AG09309 (cell line): ENCODE measurements around the gene PIGZ.

Experiments
- DNase-seq: peaks from one replicate; pipeline ENCODE4 v3.0.0-alpha.2; 2010; ENCODE audit warnings: low read depth
- H3K4me3 ChIP-seq: 2 replicates; pipeline ENCODE4 v1.5.1; 2011; ENCODE audit warnings: mild to moderate bottlenecking, low read depth, low read length, moderate library complexity; ENCODE audit not compliant: control insufficient read depth
- CTCF ChIP-seq: IDR thresholded peaks from 2 replicates; pipeline ENCODE4 v1.5.1; 2011; ENCODE audit warnings: mild to moderate bottlenecking, low read depth, low read length, inconsistent platforms; ENCODE audit not compliant: insufficient read depth, control insufficient read depth; ENCODE audit errors: missing control alignments

PIGZ gene

GRCh38 chr3:196969660-196970546 lies 1.3 kb upstream of the PIGZ start:
- TF ChIP-seq CTCF = peak; percentile 46
- peak overlapping the region; percentile 79 for H3K4me3 ChIP-seq
- no peak for DNase-seq

- TF ChIP-seq CTCF = no peak
- peak overlapping the region; percentile 79 for H3K4me3 ChIP-seq
- no peak for DNase-seq
Measured at GRCh38 chr3:196969134-196969659, 564 bp upstream of the PIGZ start.

GRCh38 chr3:196967412-196968232 lies 1.0 kb downstream of the PIGZ start:
- no peak for DNase-seq
- TF ChIP-seq CTCF = no peak
- peak overlapping the region; percentile 79 for H3K4me3 ChIP-seq

- DNase-seq = no peak
- TF ChIP-seq CTCF = no peak
- H3K4me3 ChIP-seq = no peak overlapping the region
Measured at GRCh38 chr3:196966526-196967401, 1.9 kb downstream of the PIGZ start.

GRCh38 chr3:196965804-196966173 lies 2.8 kb downstream of the PIGZ start:
- no peak overlapping the region for H3K4me3 ChIP-seq
- no peak for TF ChIP-seq CTCF
- no peak for DNase-seq

- H3K4me3 ChIP-seq = no peak overlapping the region
- no peak for TF ChIP-seq CTCF
- no peak for DNase-seq
Measured at GRCh38 chr3:196965112-196965803, 3.4 kb downstream of the PIGZ start.
